Activated CD8-positive, alpha-beta memory T cell treated with anti-CD3 and anti-CD28 coated beads, Interleukin-2, amount 10 ng/mL, durations not matched to agents 7 days and 5 days (primary cell): ENCODE results near the gene RCC1. TPM values are rescaled to one million over a fixed set of nuclear protein-coding genes. Genes with fewer than 3 reads are reported as not detected.
A peak's percentile ranks its signal among the peaks of the same experiment; 100 is the strongest.
"Not testable (repeated sequence)": the region's sequence is repeated elsewhere in the genome, so short reads cannot be mapped to it uniquely, and the experiment has no call there.

Source experiments
- ATAC-seq: fragments of 150-1000 bp; cut with Tn5 transposase; one replicate; pipeline ENCODE4 v1.10.0; 2021; ENCODE audit warnings: moderate library complexity
- CTCF ChIA-PET: fragments of 350-600 bp; sonication (Branson Sonifier 250); formaldehyde crosslinking; loops from one replicate; lab custom pipeline; 2021; ENCODE audit warnings: antibody characterized with exemption; lab: Charles Lee
- DNase-seq: peaks from one replicate; pipeline ENCODE4 v3.0.0-alpha.2; 2020
- H3K27ac Mint-ChIP-seq: one replicate; pipeline ENCODE4 v1.8.0; 2021; ENCODE audit warnings: mild to moderate bottlenecking, mixed read lengths
- H3K27me3 Mint-ChIP-seq: one replicate; pipeline ENCODE4 v1.8.0; 2021; ENCODE audit warnings: mixed read lengths
- H3K36me3 Mint-ChIP-seq: one replicate; pipeline ENCODE4 v1.8.0; 2021; ENCODE audit warnings: mild to moderate bottlenecking, mixed read lengths
- H3K4me1 Mint-ChIP-seq: one replicate; pipeline ENCODE4 v1.8.0; 2021; ENCODE audit warnings: mixed read lengths
- H3K4me3 Mint-ChIP-seq: one replicate; pipeline ENCODE4 v1.8.0; 2021; ENCODE audit warnings: mild to moderate bottlenecking, moderate library complexity, mixed read lengths
- H3K9me3 Mint-ChIP-seq: one replicate; pipeline ENCODE4 v1.8.0; 2022; ENCODE audit warnings: low read depth, mixed read lengths
- total RNA-seq, 2 experiments: library from RNA; stranded (reverse); gene quantifications; one replicate each; pipeline ENCODE4 v1.2.3, GENCODE V29; 2021

Gene RCC1
- total RNA-seq, 2 experiments from 2014 or later: 61.4 to 77.6 TPM

DNA sequence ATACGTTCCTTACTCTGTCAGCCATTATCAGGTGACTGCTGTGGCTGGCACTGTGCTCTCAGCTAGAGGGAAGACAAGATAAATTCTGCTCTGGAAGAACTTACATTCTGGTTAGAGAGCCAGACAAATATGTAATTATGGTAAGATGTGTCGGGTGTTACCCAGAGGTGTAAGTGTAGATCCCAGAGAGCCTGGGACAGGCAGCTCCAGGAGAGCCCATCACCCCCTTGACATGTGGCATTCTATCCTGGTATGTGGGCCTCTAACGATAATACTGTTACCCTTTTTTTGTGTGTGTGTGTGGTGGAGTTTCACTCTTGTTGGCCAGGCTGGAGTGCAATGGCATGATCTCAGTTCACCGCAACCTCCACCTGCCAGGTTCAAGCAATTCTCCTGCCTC lies 66.1 kb downstream of the RCC1 start:
- DNase-seq (no peak), ATAC-seq (no peak)
- Mint-ChIP-seq H3K9me3 (no peaks in the 10 kb centered on the region), H3K27me3 (no peaks in the 10 kb centered on the region), H3K4me1 (peaks cover 3% of the 10 kb centered on the region), H3K27ac (no peak overlapping the region), H3K4me3 (no peak overlapping the region), H3K36me3 (peaks cover 32% of the 10 kb centered on the region)
- CTCF ChIA-PET: no interaction called here

DNA sequence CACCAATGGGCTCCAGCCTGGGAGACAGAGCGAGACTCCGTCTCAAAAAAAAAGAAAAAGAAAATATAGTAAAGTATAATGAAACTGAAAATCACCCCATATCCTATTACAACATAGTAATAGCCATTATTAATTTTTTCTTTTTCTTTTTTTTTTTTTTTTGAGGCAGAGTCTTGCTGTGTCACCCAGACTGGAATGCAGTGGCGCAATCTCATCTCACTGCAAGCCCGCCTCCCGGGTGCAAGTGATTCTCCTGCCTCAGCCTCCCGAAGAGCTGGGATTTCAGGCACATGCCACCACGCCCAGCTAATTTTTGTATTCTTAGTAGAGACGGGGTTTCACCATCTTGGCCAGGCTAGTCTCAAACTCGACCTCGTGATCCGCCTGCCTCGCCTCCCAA lies 67.0 kb downstream of the RCC1 start:
- H3K27me3 Mint-ChIP-seq, H3K9me3 Mint-ChIP-seq, CTCF ChIA-PET, DNase-seq, ATAC-seq, H3K27ac Mint-ChIP-seq, H3K4me1 Mint-ChIP-seq, H3K4me3 Mint-ChIP-seq: not testable (repeated sequence)
- H3K36me3 Mint-ChIP-seq: peaks cover 33% of the 10 kb centered on the region

DNA sequence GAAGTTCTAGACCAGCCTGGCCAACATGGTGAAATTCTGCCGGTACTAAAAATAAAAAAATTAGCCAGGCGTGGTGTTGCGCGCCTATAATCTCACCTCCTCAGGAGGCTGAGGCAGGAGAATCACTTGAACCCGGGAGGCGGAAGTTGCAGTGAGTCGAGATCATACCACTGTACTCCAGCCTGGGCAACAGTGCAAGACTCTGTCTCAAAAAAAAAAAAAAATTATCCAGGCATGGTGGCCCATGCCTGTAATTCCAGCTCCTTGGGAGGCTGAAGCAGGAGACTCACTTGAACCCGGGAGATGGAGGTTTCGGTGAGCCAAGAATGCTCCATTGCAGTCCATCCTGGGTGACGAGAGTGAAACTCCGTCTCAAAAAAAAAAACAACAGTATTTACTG lies 67.7 kb downstream of the RCC1 start:
- peaks cover 33% of the 10 kb centered on the region for H3K36me3 Mint-ChIP-seq
- ATAC-seq: no peak
- no peaks in the 10 kb centered on the region for H3K9me3 Mint-ChIP-seq
- no peaks in the 10 kb centered on the region for H3K27me3 Mint-ChIP-seq
- H3K4me3 Mint-ChIP-seq: no peak overlapping the region
- DNase-seq: no peak
- H3K27ac Mint-ChIP-seq: no peak overlapping the region
- H3K4me1 Mint-ChIP-seq: peaks cover 12% of the 10 kb centered on the region
- CTCF ChIA-PET: interaction anchor here (0.6 kb wide), 1 partner anchor 352 kb away, joined by 3 read pairs; no protein-coding TSS in a partner anchor

DNA sequence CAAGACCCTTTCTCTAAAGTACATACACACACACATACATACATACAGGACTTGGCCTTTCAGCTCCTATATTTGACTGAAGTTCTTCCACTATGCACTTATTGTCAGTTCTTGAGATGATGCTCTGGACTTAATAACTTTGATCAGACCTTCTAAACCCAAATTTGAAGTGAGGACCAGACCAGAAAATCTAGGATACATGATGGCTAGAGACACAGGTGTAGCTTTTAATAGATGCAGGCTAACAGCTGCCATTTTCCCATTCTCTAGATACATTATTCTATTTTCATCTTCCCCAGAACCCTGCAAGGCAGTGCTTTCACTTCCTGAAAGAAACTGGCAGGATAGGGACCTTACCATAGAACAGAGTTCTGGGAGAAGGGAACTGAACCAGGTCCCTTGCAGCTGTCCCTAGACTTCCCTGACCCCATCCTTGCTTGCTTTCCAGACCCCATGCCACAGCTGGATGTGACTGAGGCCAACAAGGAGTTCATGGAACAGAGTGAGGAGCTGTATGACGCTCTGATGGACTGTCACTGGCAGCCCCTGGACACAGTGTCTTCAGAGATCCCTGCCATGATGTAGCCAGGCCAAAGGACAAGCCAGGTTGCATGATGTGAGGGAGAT lies 71.3 kb downstream of the RCC1 start:
- CTCF ChIA-PET: interaction anchor here (1.0 kb wide), 1 partner anchor 26 kb away, joined by 4 read pairs; no protein-coding TSS in a partner anchor
- H3K27me3 Mint-ChIP-seq: no peaks in the 10 kb centered on the region
- no peak overlapping the region for H3K4me3 Mint-ChIP-seq
- no peaks in the 10 kb centered on the region for H3K9me3 Mint-ChIP-seq
- peaks cover 27% of the 10 kb centered on the region for H3K4me1 Mint-ChIP-seq
- DNase-seq (no peak), ATAC-seq (no peak)
- peak overlapping the region; percentile 58 for H3K27ac Mint-ChIP-seq
- peaks cover 47% of the 10 kb centered on the region for H3K36me3 Mint-ChIP-seq

DNA sequence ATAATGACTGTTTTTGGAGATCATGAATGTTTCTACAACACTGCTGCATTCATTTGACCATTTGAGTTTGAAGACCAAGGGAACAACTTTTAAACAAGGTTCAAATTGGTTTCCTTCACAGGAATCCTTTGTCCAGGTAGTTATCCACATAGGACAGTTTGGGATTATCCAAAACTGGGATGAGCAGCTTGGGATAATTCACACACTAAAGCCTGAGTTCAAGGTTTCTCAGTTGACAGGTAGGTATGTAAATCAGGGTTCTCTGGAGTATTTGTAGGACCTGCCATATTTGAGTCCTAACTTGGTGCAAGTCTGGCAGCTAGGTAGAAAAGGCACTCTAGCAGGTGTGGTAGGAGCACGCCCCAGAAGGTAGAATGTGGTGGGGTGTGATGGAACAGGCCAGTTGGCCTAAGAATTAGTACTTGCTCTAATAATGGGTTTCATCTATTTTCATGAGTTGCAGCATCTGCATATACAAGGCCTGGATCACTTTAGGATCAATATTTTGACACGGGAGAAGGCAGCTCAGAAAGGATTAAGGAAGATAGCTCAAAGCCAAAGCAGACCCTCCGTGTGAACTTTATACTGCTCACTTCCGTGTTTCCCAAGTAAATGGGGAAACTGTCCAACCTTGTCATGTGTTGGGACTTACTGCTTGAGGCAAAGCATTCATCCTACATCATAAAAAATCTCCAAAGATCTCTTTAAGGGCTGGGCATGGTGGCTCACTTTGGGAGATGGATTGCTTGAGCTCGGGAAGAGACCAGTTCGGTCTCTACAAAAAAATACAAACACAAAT lies 72.1 kb downstream of the RCC1 start:
- CTCF ChIA-PET: interaction anchor here (0.6 to 4.4 kb wide), 5 partner anchors 11 to 70 kb away, joined by 3 to 19 read pairs (median 4); no protein-coding TSS in a partner anchor
- DNase-seq: no peak
- Mint-ChIP-seq H3K9me3 (no peaks in the 10 kb centered on the region), H3K27me3 (no peaks in the 10 kb centered on the region), H3K4me3 (no peak overlapping the region), H3K4me1 (peaks cover 29% of the 10 kb centered on the region), H3K36me3 (peaks cover 47% of the 10 kb centered on the region), H3K27ac (peak overlapping the region; percentile 58)
- ATAC-seq: no peak

DNA sequence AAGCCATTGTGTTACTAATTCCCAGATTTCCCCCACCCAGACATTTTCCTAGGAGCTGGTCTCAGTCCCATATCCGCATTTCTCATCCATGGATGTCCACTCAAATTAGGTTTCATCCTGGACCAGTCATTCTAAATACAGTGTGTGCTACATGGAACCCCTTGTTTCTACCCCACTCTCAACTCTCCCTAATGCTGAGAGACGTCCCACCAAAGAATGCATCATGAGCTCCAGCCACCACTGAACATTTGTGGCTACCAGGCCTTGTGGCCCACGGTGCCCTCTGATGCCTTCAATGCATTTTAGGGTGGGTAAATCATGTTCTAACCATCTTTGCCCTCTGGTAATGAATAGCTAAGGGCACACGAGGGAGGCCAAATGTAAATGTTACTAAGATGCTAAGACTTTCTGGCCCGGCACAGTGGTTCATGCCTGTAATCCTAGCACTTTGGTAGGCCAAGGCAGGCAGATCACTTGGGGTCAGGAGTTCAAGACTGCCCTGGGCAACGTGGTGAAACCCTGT lies 72.9 kb downstream of the RCC1 start:
- Mint-ChIP-seq H3K4me1 (peaks cover 31% of the 10 kb centered on the region), H3K36me3 (peaks cover 47% of the 10 kb centered on the region), H3K4me3 (peak overlapping the region; percentile 85), H3K9me3 (no peaks in the 10 kb centered on the region), H3K27me3 (no peaks in the 10 kb centered on the region), H3K27ac (peak overlapping the region; percentile 89)
- CTCF ChIA-PET: interaction anchor here (1.0 to 4.4 kb wide), 7 partner anchors 9 to 299 kb away, joined by 3 to 36 read pairs (median 4); partner anchors contain the start of gene TRNAU1AP
- ATAC-seq (no peak), DNase-seq (no peak)

DNA sequence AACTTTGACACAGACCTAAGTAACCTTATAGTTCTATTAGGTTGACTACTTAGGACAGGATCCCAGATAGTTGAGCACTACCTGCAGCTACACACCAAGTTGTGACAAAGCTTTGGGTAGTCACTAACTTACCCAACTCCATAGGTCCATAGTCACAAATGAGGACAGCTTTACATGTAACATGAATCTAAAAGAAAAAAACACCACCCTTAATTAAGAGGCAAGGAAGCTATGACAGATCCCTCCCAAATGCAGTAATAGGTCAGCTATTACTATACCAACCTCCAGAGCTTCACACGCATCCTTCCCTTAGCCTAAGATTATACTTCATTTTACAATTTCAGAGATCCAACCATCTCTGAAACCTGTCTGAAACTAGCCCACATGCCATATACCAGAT lies 73.6 kb downstream of the RCC1 start:
- Mint-ChIP-seq H3K4me1 (peaks cover 31% of the 10 kb centered on the region), H3K27me3 (no peaks in the 10 kb centered on the region), H3K36me3 (peaks cover 47% of the 10 kb centered on the region), H3K27ac (peak overlapping the region; percentile 89), H3K4me3 (peak overlapping the region; percentile 85), H3K9me3 (no peaks in the 10 kb centered on the region)
- DNase-seq (no peak), ATAC-seq (no peak)
- CTCF ChIA-PET: interaction anchor here (0.6 to 4.4 kb wide), 10 partner anchors 10 to 442 kb away, joined by 3 to 36 read pairs (median 4); partner anchors contain the start of gene TRNAU1AP

DNA sequence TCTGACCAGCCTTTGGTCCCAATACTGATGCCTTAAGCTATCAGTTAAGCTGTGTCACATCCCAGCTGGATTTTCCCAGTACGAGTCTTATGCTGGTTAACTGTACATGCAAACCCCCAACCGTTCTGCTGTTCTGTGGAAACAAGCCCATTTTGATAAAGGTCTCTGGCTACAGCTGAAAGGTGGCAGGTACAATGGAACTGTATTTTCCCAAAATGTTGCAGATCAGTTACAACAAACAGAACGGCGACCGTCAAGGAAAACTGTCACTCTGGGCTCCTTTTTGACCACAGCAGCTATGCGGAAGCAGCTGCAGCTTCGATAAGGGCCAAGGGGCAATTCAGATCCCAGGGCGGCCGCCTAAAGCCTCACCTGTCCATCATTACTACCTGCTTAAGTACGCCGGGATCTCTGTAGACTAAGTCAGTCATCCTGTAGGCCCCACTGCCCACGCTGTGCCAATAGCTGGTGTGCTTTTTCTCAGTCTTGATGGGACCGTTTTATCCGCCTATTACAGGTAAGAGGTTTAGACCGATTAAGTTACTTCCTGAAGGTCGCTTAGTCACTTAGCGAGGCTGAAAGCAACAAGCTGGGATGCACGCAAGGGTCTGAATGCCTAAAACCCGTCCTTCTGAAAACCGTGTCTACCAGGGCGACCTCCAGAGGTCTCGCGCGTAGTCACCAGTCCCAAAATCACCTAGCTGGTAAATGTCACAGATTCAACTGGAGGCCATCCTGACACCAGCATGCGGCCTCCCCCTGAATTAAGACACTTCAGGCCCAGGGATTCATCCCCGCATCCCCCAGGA lies 75.1 kb downstream of the RCC1 start:
- H3K4me1 Mint-ChIP-seq: peaks cover 29% of the 10 kb centered on the region
- DNase-seq: peak; percentile 78

DNA sequence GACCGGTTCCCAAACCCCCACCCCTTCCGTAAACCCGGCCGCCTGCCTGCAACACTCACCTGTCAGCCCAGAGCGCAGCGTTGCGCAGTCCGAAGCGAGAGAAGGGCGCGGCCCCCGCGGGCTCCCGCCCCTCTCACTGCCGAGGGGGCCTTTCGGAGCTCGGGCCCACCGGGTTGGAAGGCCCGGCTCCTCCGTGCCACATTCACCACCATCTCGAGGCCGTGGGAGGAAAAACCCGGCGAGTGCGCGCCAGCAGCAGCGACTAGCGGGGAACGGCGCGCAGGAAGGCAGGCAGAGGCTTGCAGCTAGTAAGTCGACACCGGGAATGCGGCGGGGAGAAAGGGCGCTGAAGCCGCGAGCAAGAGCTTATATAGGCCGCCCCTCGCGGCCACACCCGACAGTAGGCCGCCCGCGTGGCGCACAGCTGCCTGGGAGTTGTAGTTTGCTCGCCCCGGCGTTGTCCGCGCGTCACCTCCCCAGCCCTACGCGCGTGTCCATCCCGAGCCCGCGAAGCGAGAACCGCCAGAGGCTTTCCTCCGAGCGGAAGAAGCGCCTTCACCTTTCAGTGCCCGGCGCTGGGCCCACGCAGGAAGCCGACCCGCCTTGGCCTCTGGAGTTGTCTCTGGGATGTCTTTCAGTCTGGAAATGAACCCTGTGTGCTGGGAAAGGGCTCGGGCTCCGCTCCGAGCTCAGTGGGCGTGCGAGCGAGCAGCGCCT lies 75.8 kb downstream of the RCC1 start:
- Mint-ChIP-seq H3K4me3 (peak overlapping the region; percentile 85), H3K27me3 (no peaks in the 10 kb centered on the region), H3K4me1 (peaks cover 29% of the 10 kb centered on the region), H3K27ac (peak overlapping the region; percentile 89), H3K9me3 (no peaks in the 10 kb centered on the region), H3K36me3 (peaks cover 44% of the 10 kb centered on the region)
- DNase-seq (peak; percentile 96), ATAC-seq (peak; percentile 89)
- CTCF ChIA-PET: interaction anchor here (0.5 to 4.4 kb wide), 19 partner anchors 11 to 600 kb away, joined by 3 to 36 read pairs (median 5); partner anchors contain the start of genes SRSF4, TAF12, TRNAU1AP and YTHDF2

More for the DNA sequence above, 75.1 kb downstream of the RCC1 start:
- ATAC-seq: peak; percentile 22
- H3K36me3 Mint-ChIP-seq: peaks cover 44% of the 10 kb centered on the region
- peak overlapping the region; percentile 89 for H3K27ac Mint-ChIP-seq
- no peaks in the 10 kb centered on the region for H3K27me3 Mint-ChIP-seq
- H3K9me3 Mint-ChIP-seq: no peaks in the 10 kb centered on the region
- H3K4me3 Mint-ChIP-seq: peak overlapping the region; percentile 85
- CTCF ChIA-PET: interaction anchor here (0.5 to 4.4 kb wide), 17 partner anchors 12 to 601 kb away, joined by 3 to 36 read pairs (median 5); partner anchors contain the start of genes SRSF4, TAF12, TRNAU1AP and YTHDF2

DNA sequence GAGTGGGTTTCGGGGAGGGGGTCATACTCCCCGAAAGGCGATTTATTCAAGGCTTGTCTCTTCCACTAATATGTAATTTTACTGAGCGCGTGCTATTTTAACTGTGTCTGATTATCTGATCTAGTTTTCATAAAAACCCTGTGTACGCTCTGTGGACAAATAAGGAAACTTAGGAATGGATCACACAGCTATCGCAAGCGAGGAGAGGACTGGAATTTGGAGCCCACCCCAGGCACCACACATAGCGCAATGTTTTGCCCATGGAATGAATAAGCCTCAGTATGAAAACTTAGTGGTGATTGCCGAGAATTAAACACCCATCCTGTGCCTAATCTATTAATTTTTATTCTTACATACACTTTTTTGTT lies 76.4 kb downstream of the RCC1 start:
- peaks cover 39% of the 10 kb centered on the region for H3K36me3 Mint-ChIP-seq
- no peaks in the 10 kb centered on the region for H3K27me3 Mint-ChIP-seq
- no peak for DNase-seq
- CTCF ChIA-PET: interaction anchor here (0.5 to 4.4 kb wide), 17 partner anchors 11 to 599 kb away, joined by 3 to 36 read pairs (median 5); partner anchors contain the start of genes SRSF4, TAF12, TRNAU1AP and YTHDF2
- peak overlapping the region; percentile 89 for H3K27ac Mint-ChIP-seq
- peaks cover 29% of the 10 kb centered on the region for H3K4me1 Mint-ChIP-seq
- peak overlapping the region; percentile 85 for H3K4me3 Mint-ChIP-seq
- H3K9me3 Mint-ChIP-seq: no peaks in the 10 kb centered on the region
- no peak for ATAC-seq

DNA sequence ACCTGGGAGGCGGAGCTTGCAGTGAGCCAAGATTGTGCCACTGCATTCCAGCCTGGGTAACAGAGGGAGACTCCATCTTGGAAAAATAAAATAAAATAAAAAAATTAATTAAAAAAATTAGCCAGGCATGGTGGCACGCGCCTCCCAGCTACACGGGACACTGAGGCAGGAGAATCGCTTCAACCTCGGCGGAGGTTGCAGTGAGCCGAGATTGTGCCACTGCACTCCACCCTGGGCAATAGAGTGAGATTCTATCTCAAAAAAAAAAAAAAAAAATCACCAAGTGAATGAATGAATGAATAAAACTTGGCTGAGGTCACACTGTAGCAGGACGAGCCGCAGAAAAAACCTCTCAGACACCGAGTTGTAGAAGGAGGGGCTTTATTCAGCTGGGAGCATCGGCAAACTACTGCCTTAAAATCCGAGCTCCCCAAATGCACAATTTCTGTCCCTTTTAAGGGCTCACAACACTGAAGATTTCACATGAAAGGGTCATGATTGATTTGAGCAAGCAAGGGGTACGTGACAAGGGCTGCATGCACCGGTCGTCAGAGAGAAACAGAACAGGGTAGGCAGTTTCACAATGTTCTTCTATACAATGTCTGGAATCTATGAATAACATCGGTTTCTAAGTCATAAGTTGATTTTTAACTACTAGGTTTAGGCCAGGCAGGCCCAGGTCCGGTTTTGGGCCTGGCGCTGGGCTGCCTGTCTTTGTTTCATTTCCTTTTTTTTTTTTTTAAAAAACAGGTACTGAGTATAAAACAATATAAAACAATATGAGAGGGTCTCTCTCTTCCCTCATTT lies 80.9 kb downstream of the RCC1 start:
- H3K27ac Mint-ChIP-seq, DNase-seq, ATAC-seq, H3K36me3 Mint-ChIP-seq, H3K4me3 Mint-ChIP-seq, H3K27me3 Mint-ChIP-seq, H3K4me1 Mint-ChIP-seq, CTCF ChIA-PET, H3K9me3 Mint-ChIP-seq: not testable (repeated sequence)
